GM12878 (cell line): ENCODE data around the gene PLCB4. TPM values are rescaled to one million over a fixed set of nuclear protein-coding genes. Genes with fewer than 3 reads are reported as not detected.

Experiments used
- ATAC-seq: fragments of 200-7000 bp; cut with Tn5 transposase; 3 replicates; pipeline ENCODE4 v1.9.1; 2020; ENCODE audit warnings: mild to moderate bottlenecking, moderate library complexity
- BruUV-seq: library from RNA; stranded (reverse); fragments of 400-500 nt; replicated peaks from 2 replicates; lab custom pipeline; 2021; lab: Mats Ljungman, UMichigan
- CTCF ChIA-PET: fragments of 300-600 bp; sonication (Branson Sonifier 250); formaldehyde crosslinking; extraction: SDS; loops from one replicate; lab custom pipeline; 2021; ENCODE audit warnings: inconsistent platforms; lab: Yijun Ruan, JAX
- POLR2A ChIA-PET: fragments of 350-600 bp; formaldehyde crosslinking; extraction: SDS; loops from one replicate; lab custom pipeline; 2021; ENCODE audit warnings: inconsistent platforms; lab: Charles Lee
- RAD21 ChIA-PET: fragments of 300-600 bp; sonication (Branson Sonifier 250); formaldehyde crosslinking; loops from one replicate; lab custom pipeline; 2023; ENCODE audit warnings: antibody characterized with exemption; ENCODE audit not compliant: unreplicated experiment; lab: Charles Lee
- SMC1A ChIA-PET: fragments of 300-600 bp; sonication (Branson Sonifier 250); formaldehyde crosslinking; loops from one replicate; lab custom pipeline; 2023; ENCODE audit not compliant: unreplicated experiment, uncharacterized antibody; lab: Charles Lee
- DNase-seq: peaks from one replicate; pipeline ENCODE4 v3.0.0-alpha.2; 2011; ENCODE audit warnings: low read depth, low spot score
- FAIRE-seq: peaks from 3 replicates; lab custom pipeline; 2011; peaks lifted over from hg19 to GRCh38; lab: Jason Lieb, UNC
- H2AFZ ChIP-seq: 2 replicates; pipeline ENCODE4 v1.6.0; 2011; ENCODE audit warnings: low read depth, low read length, control low read depth; ENCODE audit not compliant: control insufficient read depth
- H3K27ac ChIP-seq: 2 replicates; pipeline ENCODE4 v1.5.1; 2011; ENCODE audit warnings: control low read depth; ENCODE audit not compliant: control insufficient read depth, insufficient read depth
- H3K27me3 ChIP-seq, 2 experiments: replicated peaks in 1 of 2; 2 replicates each; pipeline versions ENCODE4 v1.6.0 to v1.6.1; 2011; ENCODE audit warnings: low read length in 1 of 2; ENCODE audit not compliant: control insufficient read depth in 2 of 2, insufficient read depth in 2 of 2
- H3K36me3 ChIP-seq, 2 experiments: 2 replicates each; pipeline ENCODE4 v1.5.1; 2011; ENCODE audit warnings: low read length in 1 of 2; ENCODE audit not compliant: control insufficient read depth in 2 of 2, insufficient read depth in 2 of 2
- H3K4me1 ChIP-seq: 2 replicates; pipeline ENCODE4 v1.6.1; 2011; ENCODE audit warnings: mild to moderate bottlenecking, low read length, moderate library complexity, mixed read lengths; ENCODE audit not compliant: control insufficient read depth, insufficient read depth
- H3K4me2 ChIP-seq: 2 replicates; pipeline ENCODE4 v1.6.0; 2011; ENCODE audit warnings: control low read depth; ENCODE audit not compliant: control insufficient read depth, insufficient read depth
- H3K4me3 ChIP-seq: fragments of 200-600 bp; sonication (generic); 2 replicates; pipeline ENCODE4 v1.5.1; 2016
- H3K79me2 ChIP-seq: 2 replicates; pipeline ENCODE4 v1.6.0; 2011; ENCODE audit warnings: low read length; ENCODE audit not compliant: control insufficient read depth, insufficient read depth
- H3K9ac ChIP-seq: 2 replicates; pipeline ENCODE4 v1.8.0; 2011; ENCODE audit warnings: low read length, control low read depth, mixed read lengths; ENCODE audit not compliant: control insufficient read depth, insufficient read depth
- H3K9me3 ChIP-seq: replicated peaks from 3 replicates; pipeline ENCODE4 v1.5.1; 2011; ENCODE audit warnings: mild to moderate bottlenecking, low read length; ENCODE audit not compliant: control insufficient read depth, insufficient read depth
- H4K20me1 ChIP-seq: 2 replicates; pipeline ENCODE4 v1.6.0; 2011; ENCODE audit not compliant: control insufficient read depth, insufficient read depth
- ATF7 ChIP-seq: fragments of 450-650 bp; IDR thresholded peaks from 2 replicates; pipeline ENCODE4 v1.6.1; 2016; ENCODE audit warnings: low read depth, mild to moderate bottlenecking
- BCLAF1 ChIP-seq: fragments of 450-650 bp; IDR thresholded peaks from 2 replicates; pipeline ENCODE4 v1.6.1; 2017; ENCODE audit warnings: antibody characterized with exemption, mild to moderate bottlenecking, moderate library complexity
- CBX5 ChIP-seq: sonication (generic); IDR thresholded peaks from 2 replicates; pipeline ENCODE4 v1.6.1; 2016; ENCODE audit warnings: low read depth, moderate library complexity, mild to moderate bottlenecking, inconsistent platforms
- CEBPB ChIP-seq, 2 experiments: fragments of 150-350 bp in 1 of 2; IDR thresholded peaks; 2 replicates each; pipeline ENCODE4 v1.6.1; 2012 to 2014; ENCODE audit warnings: low read depth in 2 of 2, low read length in 2 of 2, borderline replicate concordance in 1 of 2, inconsistent platforms in 1 of 2
- CREB1 ChIP-seq: IDR thresholded peaks from 2 replicates; pipeline ENCODE4 v1.6.1; 2012; ENCODE audit warnings: low read depth, mild to moderate bottlenecking, inconsistent platforms
- FOXM1 ChIP-seq: IDR thresholded peaks from 2 replicates; pipeline ENCODE4 v1.6.1; 2012; ENCODE audit warnings: low read depth, mild to moderate bottlenecking, inconsistent platforms, low read length, moderate library complexity
- HCFC1 ChIP-seq: fragments of 150-350 bp; IDR thresholded peaks from 2 replicates; pipeline ENCODE4 v1.6.1; 2014; ENCODE audit warnings: low read length
- HDGF ChIP-seq: fragments of 450-650 bp; IDR thresholded peaks from 2 replicates; pipeline ENCODE4 v1.6.1; 2016; ENCODE audit warnings: antibody characterized with exemption
- IRF5 ChIP-seq: fragments of 450-650 bp; IDR thresholded peaks from 2 replicates; pipeline ENCODE4 v1.6.1; 2017; ENCODE audit warnings: borderline replicate concordance
- MEF2B ChIP-seq: fragments of 450-650 bp; IDR thresholded peaks from 2 replicates; pipeline ENCODE4 v1.6.1; 2018; ENCODE audit warnings: mild to moderate bottlenecking, moderate library complexity; ENCODE audit not compliant: partially characterized antibody, poor library complexity, severe bottlenecking
- NR2C2 ChIP-seq: IDR thresholded peaks from 2 replicates; pipeline ENCODE4 v1.6.1; 2011; ENCODE audit warnings: borderline replicate concordance, low read depth; ENCODE audit not compliant: control insufficient read depth, insufficient read length
- SUPT20H ChIP-seq: IDR thresholded peaks from 2 replicates; pipeline ENCODE4 v1.6.1; 2011; ENCODE audit warnings: low read depth, mild to moderate bottlenecking, low read length, moderate library complexity, borderline replicate concordance; ENCODE audit not compliant: control insufficient read depth
- TCF12 ChIP-seq: IDR thresholded peaks from 2 replicates; pipeline ENCODE4 v1.6.1; 2011; ENCODE audit warnings: low read depth, mild to moderate bottlenecking, low read length
- WGBS: methylation state at CpG from one replicate; pipeline ENCODE4 v1.1.6; 2016; ENCODE audit warnings: low lambda C conversion rate; ENCODE audit not compliant: insufficient replicate concordance, insufficient coverage; ENCODE audit errors: missing lambda C conversion rate; 5-methylcytosine and 5-hydroxymethylcytosine counted together
- in situ Hi-C: fragments of 300-500 bp; cut with MboI; formaldehyde crosslinking; loops from 9 replicates; pipeline ENCODE4 v1.14.3; 2018; ENCODE audit warnings: mixed read lengths
- intact Hi-C: fragments of 100-400 bp; cut with micrococcal nuclease; formaldehyde crosslinking; loops from one replicate; pipeline ENCODE4 v1.14.2; 2022; ENCODE audit not compliant: unreplicated experiment
- polyA plus RNA-seq, 11 experiments: library from polyadenylated mRNA; depleted of rRNA in 4 of 11; unstranded in 6 of 11; stranded (reverse) in 5 of 11; fragments of >200 nt; fragmentation: Nextera tagmentation in 4 of 11; fragmentation: Illumina TruSeq in 1 of 11; extraction: Ambion mirVana in 4 of 11; extraction: Trizol in 1 of 11; gene quantifications; 1 replicate in 1 of 11; 2 replicates in 10 of 11; pipeline versions ENCODE4 v1.2.1 to v1.2.3, GENCODE V29; 2011 to 2016; ENCODE audit warnings: inconsistent platforms in 2 of 11, missing spikeins in 2 of 11, low read depth in 1 of 11
- total RNA-seq, 4 experiments: library from RNA; depleted of rRNA in 3 of 4; stranded (reverse); fragments of >200 nt in 3 of 4; fragmentation: Illumina TruSeq in 1 of 4; extraction: Trizol in 1 of 4; gene quantifications; 2 replicates each; pipeline versions ENCODE4 v1.2.1 to v1.2.3, GENCODE V29; 2013 to 2021

PLCB4 gene
- total and polyA plus RNA-seq, 10 of the 15 experiments (the other 5 are each of a cell fraction or from before 2014, with no cell fraction given): not detected

DNA sequence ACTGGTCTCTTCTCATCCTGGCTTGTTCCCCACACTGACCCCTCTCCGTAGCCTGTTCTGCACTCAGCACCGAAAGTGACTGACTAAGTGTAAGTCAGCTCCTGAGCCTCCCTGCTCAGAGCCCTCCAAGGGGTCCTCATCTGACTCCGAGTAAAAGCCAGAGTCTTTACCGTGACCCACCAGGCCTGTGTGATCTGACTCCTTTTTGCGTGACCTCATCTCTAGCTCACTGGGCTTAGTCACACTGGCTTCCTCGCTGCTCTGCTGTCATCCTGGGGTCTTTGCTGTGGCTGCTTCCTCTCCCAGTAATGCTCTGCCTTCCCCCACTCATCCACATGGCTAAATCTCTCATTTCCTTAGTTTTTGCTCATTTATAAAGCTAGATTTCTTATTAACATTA lies 116.6 kb downstream of the PLCB4 start:
- DNase-seq (no peak), FAIRE-seq (no peak), ATAC-seq (no peak)
- Histone ChIP-seq H3K27ac (no peak overlapping the region), H4K20me1 (no peaks in the 10 kb centered on the region), H3K4me2 (no peak overlapping the region), H3K27me3 (no peaks in the 10 kb centered on the region), H3K4me3 (no peak overlapping the region), H3K9me3 (no peaks in the 10 kb centered on the region), H3K9ac (no peak overlapping the region), H3K79me2 (no peaks in the 10 kb centered on the region), H3K36me3 (no peaks in the 10 kb centered on the region), H3K4me1 (no peaks in the 10 kb centered on the region), H2AFZ (no peak overlapping the region)
- TF ChIP-seq CEBPB (IDR thresholded peaks at IDR 0.05; ENCODE audit: borderline replicate concordance in 1 of 2, low read depth in 2 of 2, low read length in 2 of 2): no peak
- no peak for TF ChIP-seq CBX5
- no peak for TF ChIP-seq SUPT20H
- TF ChIP-seq HCFC1: no peak
- WGBS: 13% methylated on average over 6 of the region's 6 CpGs
- no TSS peak for BruUV-seq
- CTCF ChIA-PET: no interaction called here
- SMC1A ChIA-PET: no interaction called here
- in situ Hi-C loops (no loop called here), intact Hi-C loops (no loop called here)
- RAD21 ChIA-PET: no interaction called here
- POLR2A ChIA-PET: no interaction called here

GRCh38 chr20:9186396-9186795 lies 117.5 kb downstream of the PLCB4 start:
- Histone ChIP-seq H3K36me3 (no peaks in the 10 kb centered on the region), H3K4me2 (no peak overlapping the region), H3K27me3 (no peaks in the 10 kb centered on the region), H3K4me1 (no peaks in the 10 kb centered on the region), H3K27ac (no peak overlapping the region), H4K20me1 (no peaks in the 10 kb centered on the region), H3K79me2 (no peaks in the 10 kb centered on the region), H2AFZ (no peak overlapping the region), H3K9ac (no peak overlapping the region), H3K9me3 (no peaks in the 10 kb centered on the region), H3K4me3 (no peak overlapping the region)
- intact Hi-C loops (loop anchor here (2.0 kb wide), 1 partner anchor 20 kb away; no protein-coding TSS in a partner anchor), in situ Hi-C loops (no loop called here)
- BruUV-seq: no TSS peak
- no peak for DNase-seq
- FAIRE-seq: no peak
- WGBS: 5% methylated on average over 5 of the region's 5 CpGs
- RAD21 ChIA-PET: no interaction called here
- POLR2A ChIA-PET: no interaction called here
- no peak for ATAC-seq
- CTCF ChIA-PET: no interaction called here
- SMC1A ChIA-PET: no interaction called here
- TF ChIP-seq HDGF (no peak), FOXM1 (no peak), IRF5 (no peak), NR2C2 (no peak), TCF12 (no peak), CREB1 (no peak), ATF7 (no peak), MEF2B (no peak), BCLAF1 (no peak)
